CD4-positive, alpha-beta T cell treated with Interleukin-17A for 1 hour (primary cell): ENCODE measurements around the gene LRP10.
"Not testable (repeated sequence)": the region's sequence is repeated elsewhere in the genome, so short reads cannot be mapped to it uniquely, and the experiment has no call there.

Experiments used
- DNase-seq: peaks from one replicate; pipeline ENCODE4 v3.0.0-alpha.2; 2020

The LRP10 gene

GRCh38 chr14:22843123-22843925 is 28.2 kb upstream of the LRP10 start:
- DNase-seq, result no peak

DNA sequence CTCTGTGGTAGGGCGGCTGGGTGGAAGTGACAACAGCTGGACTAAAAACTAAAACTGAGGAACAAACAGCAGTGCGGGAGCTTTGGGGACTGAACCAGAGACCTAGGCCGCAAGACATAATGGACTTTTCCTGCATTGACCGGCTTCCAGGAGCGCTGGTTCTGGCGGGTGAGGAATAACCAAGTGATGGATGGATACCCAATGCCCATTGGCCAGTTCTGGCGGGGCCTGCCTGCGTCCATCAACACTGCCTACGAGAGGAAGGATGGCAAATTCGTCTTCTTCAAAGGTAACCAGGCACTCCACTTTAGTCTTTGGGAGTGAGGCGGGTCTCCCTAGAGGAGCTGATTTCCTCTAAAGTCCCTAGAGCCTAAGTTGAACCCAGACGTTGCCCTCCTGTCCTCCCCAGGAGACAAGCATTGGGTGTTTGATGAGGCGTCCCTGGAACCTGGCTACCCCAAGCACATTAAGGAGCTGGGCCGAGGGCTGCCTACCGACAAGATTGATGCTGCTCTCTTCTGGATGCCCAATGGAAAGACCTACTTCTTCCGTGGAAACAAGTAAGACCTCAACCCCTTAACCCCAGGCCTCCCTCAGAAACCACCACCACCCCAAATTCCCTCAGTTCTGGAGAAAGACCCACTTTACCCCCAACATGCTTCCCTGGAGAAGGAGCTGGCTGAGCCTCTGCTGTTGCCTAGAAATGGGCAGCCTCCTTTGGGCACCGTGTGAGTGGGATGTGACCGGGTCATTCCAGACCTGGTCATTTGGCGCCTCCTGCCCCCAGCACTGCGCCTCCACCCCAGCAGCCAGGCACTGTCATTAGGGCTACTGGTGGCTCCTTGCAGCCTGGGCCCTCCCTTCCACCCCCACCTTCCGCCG is 27.1 kb upstream of the LRP10 start:
- no peak for DNase-seq

GRCh38 chr14:22845103-22845394 is 26.5 kb upstream of the LRP10 start:
- no peak for DNase-seq

- DNase-seq, result no peak
Observed at GRCh38 chr14:22845821-22846625, 25.5 kb upstream of the LRP10 start.

GRCh38 chr14:22846811-22847307 is 24.7 kb upstream of the LRP10 start:
- DNase-seq, result no peak

DNA sequence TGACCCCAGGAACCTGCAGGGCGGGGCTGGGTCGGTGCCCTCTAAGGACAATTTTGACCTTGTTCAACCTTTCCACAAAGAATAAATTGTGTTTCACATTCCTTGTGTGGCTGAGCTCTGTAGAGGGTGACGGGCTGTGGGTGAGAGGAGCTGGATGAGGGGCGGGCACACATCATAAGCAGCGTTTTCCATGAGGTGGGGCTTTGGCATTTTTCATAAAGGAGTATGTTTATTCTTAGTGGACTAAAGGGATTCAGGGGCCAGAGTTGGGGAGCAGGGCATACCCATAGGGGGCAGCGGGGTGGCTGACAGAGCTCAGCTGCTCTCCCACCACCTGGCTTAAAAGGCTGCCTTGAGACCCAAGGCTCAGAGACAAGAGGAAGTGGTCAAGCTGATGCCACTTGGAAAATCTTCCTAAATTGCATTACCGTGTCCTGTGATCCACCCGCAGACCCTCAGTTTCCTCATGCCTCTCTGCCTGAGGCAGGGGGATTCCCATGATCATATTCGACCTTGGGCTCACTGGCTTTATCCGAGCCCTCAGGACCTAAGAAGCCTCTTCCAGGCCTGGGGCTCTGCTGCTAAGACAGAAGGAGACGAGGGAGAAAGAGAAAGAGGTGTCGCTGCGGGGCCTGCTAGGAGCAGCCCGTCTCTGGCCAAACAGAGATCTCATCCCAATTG is 23.7 kb upstream of the LRP10 start:
- no peak for DNase-seq

DNA sequence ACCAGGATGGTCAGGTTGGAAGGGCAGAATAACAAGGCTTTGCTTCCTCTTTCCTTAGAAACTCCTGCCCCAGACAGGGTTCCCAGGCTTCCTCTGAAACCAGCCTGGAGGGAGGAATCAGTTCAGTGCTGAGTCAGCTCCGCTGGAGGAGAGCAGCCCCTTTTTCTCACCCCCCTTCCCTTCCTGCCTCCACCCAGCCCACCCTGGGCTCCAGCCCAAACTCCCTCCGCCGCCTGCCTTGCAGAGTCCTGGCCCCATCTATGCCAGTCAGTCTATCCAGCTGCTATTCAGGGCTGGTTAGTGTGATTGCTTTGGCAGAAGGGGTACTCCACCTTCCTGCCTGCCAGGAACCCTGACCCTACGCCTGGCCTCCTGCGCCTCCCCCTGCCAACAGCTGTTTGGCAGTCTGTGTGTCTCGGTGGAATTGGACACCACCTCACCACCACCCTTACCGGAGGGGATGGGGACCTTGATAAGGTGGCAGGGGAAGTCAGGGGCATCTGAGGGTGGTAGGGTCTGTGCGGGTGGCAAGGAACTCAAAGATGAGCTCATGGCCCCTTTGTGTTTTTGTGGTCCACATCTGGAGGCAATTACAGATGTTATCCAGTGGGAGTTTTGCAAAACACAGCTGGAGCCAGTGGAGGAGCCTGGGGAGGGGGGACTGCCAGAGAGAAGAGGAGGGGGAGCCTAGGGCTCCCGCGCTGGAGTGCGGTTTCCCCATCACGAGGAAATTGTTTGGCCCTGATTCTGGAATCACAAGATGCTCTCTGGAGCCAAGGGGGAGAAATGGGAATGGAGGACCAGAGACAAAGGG is 23.0 kb upstream of the LRP10 start:
- DNase-seq, result no peak

GRCh38 chr14:22849212-22849819 is 22.2 kb upstream of the LRP10 start:
- no peak for DNase-seq

DNA sequence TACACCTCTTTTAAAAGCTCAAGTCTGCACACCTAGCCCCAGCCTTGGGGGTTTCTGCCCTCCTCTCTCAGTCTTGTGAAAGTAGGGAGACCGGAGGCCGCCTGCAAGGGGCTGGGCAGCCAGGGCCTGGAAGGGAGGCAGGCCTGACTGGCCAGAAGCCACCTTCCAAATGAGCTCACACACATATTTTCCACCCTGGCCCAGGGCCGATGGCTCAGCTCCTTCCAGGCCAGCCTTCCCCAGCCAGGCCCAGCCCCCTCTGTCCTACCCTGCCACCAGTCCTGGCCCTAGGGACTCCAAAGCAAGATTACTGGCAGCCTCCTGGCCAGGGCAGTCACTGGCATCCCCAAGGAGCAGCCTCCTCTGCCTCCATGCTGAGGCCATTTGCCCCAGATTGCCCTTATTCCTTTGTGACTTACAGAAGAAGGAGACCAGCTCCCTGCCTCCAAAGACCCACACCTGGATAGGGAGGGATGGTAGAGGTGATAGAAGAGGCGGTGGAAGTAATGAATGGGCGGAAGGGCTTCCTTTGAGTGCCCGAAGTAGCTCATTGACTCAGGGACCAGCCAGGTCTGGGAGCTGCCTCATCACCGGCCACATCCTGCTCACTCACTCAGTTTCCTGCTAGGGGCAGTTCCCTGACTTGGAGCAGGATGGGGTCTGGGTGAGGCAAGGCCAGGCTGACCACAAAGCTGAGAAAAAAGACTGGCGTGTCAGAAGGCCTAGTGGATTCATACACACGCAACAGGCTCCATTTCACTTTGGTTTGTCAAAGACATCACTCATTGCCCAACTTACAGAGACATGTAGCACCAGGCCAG is 20.4 kb upstream of the LRP10 start:
- DNase-seq, result no peak

GRCh38 chr14:22852178-22852577 is 19.4 kb upstream of the LRP10 start:
- DNase-seq, result not testable (repeated sequence)

DNA sequence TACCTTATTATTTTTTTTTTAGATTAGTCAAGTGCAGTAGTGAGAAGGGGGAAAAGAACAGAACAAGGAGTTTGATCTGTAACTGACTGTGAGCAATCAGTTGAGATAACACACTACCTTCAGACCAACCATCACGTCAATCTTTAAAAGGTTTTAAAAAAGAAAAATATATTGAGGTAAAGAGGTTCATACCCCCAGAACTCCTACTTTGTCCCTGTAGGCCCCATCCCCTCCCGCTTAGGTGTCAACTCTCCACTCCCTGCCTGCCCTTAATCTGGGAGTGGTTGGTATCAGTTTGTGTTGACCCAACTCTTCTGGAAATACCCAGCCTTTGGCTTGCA is 19.0 kb upstream of the LRP10 start:
- DNase-seq, result no peak

DNA sequence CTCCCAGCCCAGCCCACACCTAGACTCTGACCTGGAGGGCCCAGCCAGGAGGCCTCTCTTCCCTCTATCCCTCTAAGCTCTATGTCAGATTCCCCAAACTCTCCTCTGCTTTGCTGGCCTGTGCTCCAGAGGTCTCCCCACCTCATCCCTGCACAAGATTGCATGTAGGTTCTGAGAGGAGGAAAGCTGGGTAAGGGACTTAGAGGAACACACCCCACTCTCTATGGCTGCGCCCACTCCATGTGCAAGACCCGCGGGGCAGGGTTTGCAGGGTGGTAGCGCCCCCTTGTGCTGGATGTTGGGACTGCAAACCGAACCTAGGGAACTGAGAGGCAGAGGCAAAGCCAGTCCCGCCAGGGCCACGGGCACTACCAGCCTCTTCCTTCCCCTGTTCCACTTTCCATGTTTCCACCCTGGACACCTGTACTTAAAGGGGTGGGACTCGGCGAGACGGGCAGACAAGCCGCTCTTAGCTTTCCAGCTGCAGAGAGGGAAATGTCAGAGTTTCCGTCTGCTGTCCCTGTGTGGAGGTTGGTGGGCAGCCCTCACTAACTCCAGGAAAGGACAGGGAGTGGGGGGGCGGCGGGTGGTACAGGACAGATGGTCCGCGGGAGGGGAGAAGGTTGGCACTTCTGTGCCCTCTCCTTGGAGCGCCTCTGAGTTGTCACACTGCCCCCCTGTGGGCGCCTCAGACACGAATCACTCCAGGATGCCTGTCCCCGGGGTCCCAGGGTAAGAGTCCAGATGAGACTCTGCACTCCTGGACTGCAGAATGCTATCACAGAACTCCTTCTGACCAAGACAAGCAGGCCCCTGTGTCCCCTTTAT is 18.4 kb upstream of the LRP10 start:
- DNase-seq, result peak; percentile 91

GRCh38 chr14:22854296-22854695 is 17.2 kb upstream of the LRP10 start:
- not testable (repeated sequence) for DNase-seq

- no peak for DNase-seq
Observed at GRCh38 chr14:22854963-22855724, 16.4 kb upstream of the LRP10 start.

DNA sequence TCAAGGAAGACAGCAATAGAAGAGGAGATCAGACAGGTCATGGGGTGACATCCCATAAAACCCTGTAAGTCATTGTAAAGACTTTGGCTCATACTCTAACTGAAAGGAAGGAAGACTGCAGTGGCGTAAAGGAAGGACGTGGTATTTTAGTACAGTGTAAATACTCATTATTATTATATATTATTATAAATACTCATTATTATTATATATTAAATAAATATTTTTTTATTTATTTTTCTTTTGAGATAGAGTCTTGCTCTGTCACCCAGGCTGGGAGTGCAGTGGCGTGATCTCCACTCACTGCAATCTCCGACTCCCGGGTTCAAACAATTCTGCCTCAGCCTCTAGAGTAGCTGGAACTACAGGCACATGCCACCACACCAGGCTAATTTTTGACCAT is 15.1 kb upstream of the LRP10 start:
- DNase-seq, result no peak

DNA sequence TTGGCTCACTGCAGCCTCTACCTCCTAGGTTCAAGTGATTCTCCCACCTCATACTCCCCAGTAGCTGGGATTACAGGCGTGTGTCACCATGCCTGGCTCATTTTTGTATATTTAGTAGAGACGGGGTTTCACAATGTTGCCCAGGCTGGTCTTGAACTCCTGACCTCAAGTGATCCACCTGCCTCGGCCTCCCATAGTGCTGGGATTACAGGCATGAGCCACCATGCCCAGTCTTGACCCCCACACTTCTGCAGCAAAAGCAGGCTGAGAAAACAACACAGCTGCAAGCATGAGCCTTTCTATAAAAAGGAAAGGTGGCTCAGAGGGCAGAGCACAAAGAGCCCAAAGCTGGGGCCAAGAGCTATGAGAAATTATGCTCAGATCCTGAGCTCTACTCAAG is 11.2 kb upstream of the LRP10 start:
- DNase-seq, result not testable (repeated sequence)

GRCh38 chr14:22861651-22862050 is 9.9 kb upstream of the LRP10 start:
- no peak for DNase-seq

GRCh38 chr14:22864979-22865378 is 6.6 kb upstream of the LRP10 start:
- DNase-seq, result no peak
